HepG2 (cell line): ENCODE measurements around the gene KCNQ5. TPM values are rescaled to one million over a fixed set of nuclear protein-coding genes. Genes with fewer than 3 reads are reported as not detected.

ENCODE experiments used
- ATAC-seq: fragments of 200-7000 bp; cut with Tn5 transposase; 3 replicates; pipeline ENCODE4 v1.9.1; 2020; ENCODE audit warnings: mild to moderate bottlenecking, moderate library complexity
- BruUV-seq: library from RNA; stranded (reverse); fragments of 400-500 nt; replicated peaks from 2 replicates; lab custom pipeline; 2021; lab: Mats Ljungman, UMichigan
- CTCF ChIA-PET: fragments of 300-600 bp; formaldehyde crosslinking; extraction: SDS; loops from one replicate; lab custom pipeline; 2021; ENCODE audit warnings: low total read pairs, inconsistent platforms, low intra/inter-chr PET ratio; lab: Yijun Ruan, JAX
- POLR2A ChIA-PET: fragments of 350-600 bp; sonication (Branson Sonifier 250); formaldehyde crosslinking; loops from one replicate; lab custom pipeline; 2020; ENCODE audit warnings: antibody characterized with exemption, inconsistent platforms; lab: Yijun Ruan, JAX
- DNase-seq: peaks from one replicate; pipeline ENCODE4 v3.0.0-alpha.2; 2015; ENCODE audit warnings: low spot score
- FAIRE-seq: peaks from 3 replicates; lab custom pipeline; 2011; peaks lifted over from hg19 to GRCh38; lab: Jason Lieb, UNC
- H2AFZ ChIP-seq: one replicate; pipeline ENCODE4 v1.6.1; 2011; ENCODE audit warnings: low read length, inconsistent platforms
- H3K27ac ChIP-seq: fragments of 300-600 bp; 3 replicates; pipeline ENCODE4 v1.8.0; 2011; ENCODE audit warnings: mixed run types, mild to moderate bottlenecking, mixed read lengths, low read length, inconsistent platforms; ENCODE audit not compliant: insufficient read depth; ENCODE audit errors: extremely low read length
- H3K27me3 ChIP-seq, 2 experiments: fragments of 200-600 bp in 1 of 2; 2 replicates in 1 of 2; 3 replicates in 1 of 2; pipeline versions ENCODE4 v1.6.0 to v1.8.0; 2011; ENCODE audit warnings: low read length in 2 of 2, mild to moderate bottlenecking in 2 of 2, moderate library complexity in 2 of 2, inconsistent platforms in 1 of 2; ENCODE audit not compliant: insufficient read depth in 2 of 2, control insufficient read depth in 1 of 2
- H3K36me3 ChIP-seq, 2 experiments: fragments of 200-600 bp in 1 of 2; replicated peaks in 1 of 2; 2 replicates in 1 of 2; 3 replicates in 1 of 2; pipeline versions ENCODE4 v1.5.1 to v1.8.0; 2011; ENCODE audit warnings: low read length in 2 of 2, inconsistent platforms in 1 of 2; ENCODE audit not compliant: insufficient read depth in 2 of 2, control insufficient read depth in 1 of 2
- H3K4me1 ChIP-seq: 2 replicates; pipeline ENCODE4 v1.5.1; 2012; ENCODE audit warnings: low read length, inconsistent platforms; ENCODE audit not compliant: insufficient read depth
- H3K4me2 ChIP-seq: 2 replicates; pipeline ENCODE4 v1.6.0; 2011; ENCODE audit warnings: low read depth, low read length, inconsistent platforms
- H3K4me3 ChIP-seq, 3 experiments: fragments of 200-600 bp in 1 of 3; sonication (generic), shearing (Covaris generic) in 1 of 3; replicated peaks in 1 of 3; 2 replicates each; pipeline ENCODE4 v1.5.1; 2011 to 2016; ENCODE audit warnings: low read length in 3 of 3, inconsistent platforms in 2 of 3, low read depth in 2 of 3, mild to moderate bottlenecking in 2 of 3, control low read depth in 1 of 3, mixed read lengths in 1 of 3; ENCODE audit not compliant: insufficient read depth in 1 of 3
- H3K79me2 ChIP-seq: one replicate; pipeline ENCODE4 v1.6.1; 2011; ENCODE audit warnings: low read length, inconsistent platforms; ENCODE audit not compliant: insufficient read depth
- H3K9ac ChIP-seq: 2 replicates; pipeline ENCODE4 v1.6.0; 2011; ENCODE audit warnings: mild to moderate bottlenecking, low read depth, low read length, inconsistent platforms; ENCODE audit not compliant: insufficient read depth
- H3K9me3 ChIP-seq: 2 replicates; pipeline ENCODE4 v1.5.1; 2012; ENCODE audit warnings: mild to moderate bottlenecking, low read length
- H4K20me1 ChIP-seq: 2 replicates; pipeline ENCODE4 v1.6.0; 2011; ENCODE audit warnings: inconsistent platforms, mild to moderate bottlenecking, low read length, moderate library complexity; ENCODE audit not compliant: insufficient read depth
- AKAP8 ChIP-seq: sonication (generic); formaldehyde crosslinking; IDR thresholded peaks from 2 replicates; pipeline ENCODE4 v1.5.1; 2020; ENCODE audit warnings: mild to moderate bottlenecking, missing genetic modification reagents
- ATAD3A ChIP-seq: sonication (generic); formaldehyde crosslinking; IDR thresholded peaks from 2 replicates; pipeline ENCODE4 v1.4.0; 2020; ENCODE audit warnings: missing genetic modification reagents
- ATF5 ChIP-seq: sonication (generic); formaldehyde crosslinking; IDR thresholded peaks from 2 replicates; pipeline ENCODE4 v1.4.0; 2020; ENCODE audit warnings: mild to moderate bottlenecking, low read depth, missing genetic modification reagents
- ZFP41 ChIP-seq: sonication (generic); formaldehyde crosslinking; IDR thresholded peaks from 2 replicates; pipeline ENCODE4 v1.4.0; 2020; ENCODE audit warnings: mild to moderate bottlenecking, missing genetic modification reagents, borderline replicate concordance
- ZNF749 ChIP-seq: sonication (generic); formaldehyde crosslinking; IDR thresholded peaks from 2 replicates; pipeline ENCODE4 v1.8.0; 2022; ENCODE audit warnings: mild to moderate bottlenecking, missing genetic modification reagents, moderate library complexity, borderline replicate concordance
- ZNF770 ChIP-seq: sonication (generic); formaldehyde crosslinking; IDR thresholded peaks from 2 replicates; pipeline ENCODE4 v1.5.0; 2020; ENCODE audit warnings: mild to moderate bottlenecking, missing genetic modification reagents
- WGBS: methylation state at CpG from one replicate; pipeline ENCODE4 v1.1.6; 2017; ENCODE audit warnings: low lambda C conversion rate; 5-methylcytosine and 5-hydroxymethylcytosine counted together
- in situ Hi-C: cut with HindIII; loops from 2 replicates; pipeline ENCODE4 v1.10.0; 2017; ENCODE audit warnings: low pct_unique_long_range_greater_than_20kb; ENCODE audit not compliant: extremely low pct_ligation_motif_present
- intact Hi-C: fragments of 100-400 bp; cut with micrococcal nuclease; formaldehyde crosslinking; loops from one replicate; pipeline ENCODE4 v1.10.0; 2022; ENCODE audit not compliant: unreplicated experiment
- polyA plus RNA-seq, 8 experiments: library from polyadenylated mRNA; depleted of rRNA in 3 of 8; stranded (reverse) in 7 of 8; unstranded in 1 of 8; fragments of >200 nt; fragmentation: Illumina TruSeq in 4 of 8; extraction: Trizol in 4 of 8; gene quantifications; 2 replicates each; pipeline versions ENCODE4 v1.2.1 to v1.2.3, GENCODE V29; 2011 to 2016; ENCODE audit warnings: low read depth in 4 of 8, missing spikeins in 1 of 8, mixed read lengths in 1 of 8; ENCODE audit not compliant: insufficient read depth in 1 of 8
- total RNA-seq, 5 experiments: library from RNA; depleted of rRNA; stranded (reverse); fragments of >200 nt; fragmentation: Illumina TruSeq; extraction: Trizol; gene quantifications; 2 replicates each; pipeline ENCODE4 v1.2.3, GENCODE V29; 2016; ENCODE audit warnings: low read depth in 1 of 5
- TF ChIP-seq, protein P1 (sequence below): sonication (generic); formaldehyde crosslinking; IDR thresholded peaks from 2 replicates; pipeline ENCODE4 v1.5.1; 2020; ENCODE audit warnings: mild to moderate bottlenecking, missing genetic modification reagents, moderate library complexity

The KCNQ5 gene
- total and polyA plus RNA-seq, 2 of the 13 experiments (the other 11 are each of a cell fraction or from before 2014, with no cell fraction given) = 0.04 TPM; not detected in 1

DNA sequence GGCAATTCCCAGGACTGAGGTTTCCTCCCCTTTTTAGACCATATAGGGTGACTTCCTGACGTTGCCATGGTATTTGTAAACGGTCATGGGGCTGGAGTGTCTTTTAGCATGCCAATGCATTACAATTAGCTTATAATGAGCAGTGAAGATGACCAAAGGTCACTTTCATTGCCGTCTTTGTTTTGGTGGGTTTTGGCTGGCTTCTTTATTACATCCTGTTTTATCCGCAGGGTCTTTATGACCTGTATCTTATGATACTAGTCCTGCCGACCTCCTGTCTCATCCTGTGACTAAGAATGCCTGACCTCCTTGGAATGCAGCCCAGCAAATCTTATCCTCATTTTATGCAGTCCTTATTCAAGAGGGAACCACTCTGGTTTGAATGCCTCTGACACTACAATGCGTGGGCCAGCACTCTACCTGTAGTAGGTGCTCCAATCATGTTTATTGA lies 190.1 kb downstream of the KCNQ5 start:
- DNase-seq (no peak), ATAC-seq (no peak)
- Histone ChIP-seq H3K79me2 (no peaks in the 10 kb centered on the region), H2AFZ (no peak overlapping the region), H3K27ac (no peak overlapping the region), H4K20me1 (no peaks in the 10 kb centered on the region), H3K4me2 (no peak overlapping the region), H3K9ac (no peak overlapping the region), H3K4me1 (no peaks in the 10 kb centered on the region), H3K4me3 (no peak overlapping the region), H3K36me3 (no peaks in the 10 kb centered on the region)
- BruUV-seq = no TSS peak
- 1% methylated on average over 6 of the region's 6 CpGs for WGBS
- in situ Hi-C loops = no loop called here
- CTCF ChIA-PET = no interaction called here
- POLR2A ChIA-PET = no interaction called here
- no peak for TF ChIP-seq ATAD3A (CRISPR knock-in tag)
- no peak for TF ChIP-seq AKAP8
- TF ChIP-seq, protein P1, sequence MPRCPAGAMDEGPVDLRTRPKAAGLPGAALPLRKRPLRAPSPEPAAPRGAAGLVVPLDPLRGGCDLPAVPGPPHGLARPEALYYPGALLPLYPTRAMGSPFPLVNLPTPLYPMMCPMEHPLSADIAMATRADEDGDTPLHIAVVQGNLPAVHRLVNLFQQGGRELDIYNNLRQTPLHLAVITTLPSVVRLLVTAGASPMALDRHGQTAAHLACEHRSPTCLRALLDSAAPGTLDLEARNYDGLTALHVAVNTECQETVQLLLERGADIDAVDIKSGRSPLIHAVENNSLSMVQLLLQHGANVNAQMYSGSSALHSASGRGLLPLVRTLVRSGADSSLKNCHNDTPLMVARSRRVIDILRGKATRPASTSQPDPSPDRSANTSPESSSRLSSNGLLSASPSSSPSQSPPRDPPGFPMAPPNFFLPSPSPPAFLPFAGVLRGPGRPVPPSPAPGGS (CRISPR knock-in tag) = no peak
- TF ChIP-seq ZFP41 (CRISPR knock-in tag) = no peak
- TF ChIP-seq ZNF749 (CRISPR knock-in tag) = no peak
- no peak for TF ChIP-seq ATF5 (CRISPR knock-in tag)
- no peak for TF ChIP-seq ZNF770
- TF ChIP-seq, all 625 proteins: peak for 0
- intact Hi-C loops = no loop called here
- Histone ChIP-seq H3K9me3 (no peaks in the 10 kb centered on the region), H3K27me3 (no peaks in the 10 kb centered on the region)
- no peak for FAIRE-seq
